Suprapubic skin (tissue), 4 donors: Measurements from ENCODE around the gene FBXO11. TPM values are rescaled to one million over a fixed set of nuclear protein-coding genes. Genes with fewer than 3 reads are reported as not detected.

Source experiments
- DNase-seq, 2 donors: peaks; one replicate each; pipeline ENCODE4 v3.0.0-alpha.2; 2019; ENCODE audit warnings: low spot score in 2 of 2
- H3K27ac ChIP-seq: fragments of 200-600 bp; sonication (generic); one replicate; pipeline ENCODE4 v1.5.1; 2019
- H3K27me3 ChIP-seq: fragments of 200-600 bp; sonication (generic); one replicate; pipeline ENCODE4 v1.5.1; 2019
- H3K36me3 ChIP-seq: fragments of 200-600 bp; sonication (generic); one replicate; pipeline ENCODE4 v1.5.1; 2019
- H3K4me1 ChIP-seq: fragments of 200-600 bp; sonication (generic); one replicate; pipeline ENCODE4 v1.5.1; 2019
- H3K4me3 ChIP-seq: fragments of 200-600 bp; sonication (generic); one replicate; pipeline ENCODE4 v1.5.1; 2019; ENCODE audit warnings: mild to moderate bottlenecking
- H3K9me3 ChIP-seq: fragments of 200-600 bp; sonication (generic); one replicate; pipeline ENCODE4 v1.5.1; 2019
- CTCF ChIP-seq, 2 donors: fragments of 200-600 bp in 1 of 2; fragments of 450-650 bp in 1 of 2; sonication (generic) in 1 of 2; IDR thresholded peaks; one replicate each; pipeline ENCODE4 v1.5.1; 2016 to 2019; ENCODE audit warnings: antibody characterized with exemption in 2 of 2, mild to moderate bottlenecking in 1 of 2, moderate library complexity in 1 of 2
- EP300 ChIP-seq: sonication (generic); formaldehyde crosslinking; IDR thresholded peaks from one replicate; pipeline ENCODE4 v1.6.1; 2017; ENCODE audit warnings: antibody characterized with exemption
- POLR2A ChIP-seq, 2 donors: fragments of 450-650 bp; IDR thresholded peaks; one replicate each; pipeline ENCODE4 v1.6.1; 2017; ENCODE audit warnings: antibody characterized with exemption in 2 of 2, mild to moderate bottlenecking in 2 of 2, moderate library complexity in 2 of 2
- POLR2AphosphoS5 ChIP-seq, 3 donors: sonication (generic); formaldehyde crosslinking; IDR thresholded peaks; one replicate each; pipeline ENCODE4 v1.6.1; 2017; ENCODE audit warnings: antibody characterized with exemption in 3 of 3
- WGBS: methylation state at CpG from one replicate; pipeline ENCODE4 v1.1.5; 2018; 5-methylcytosine and 5-hydroxymethylcytosine counted together
- total RNA-seq, 4 donors: library from RNA; depleted of rRNA; stranded (reverse); fragments of >200 nt; gene quantifications; one replicate each; pipeline ENCODE4 v1.1.0, GENCODE V29; 2016

FBXO11 gene
- total RNA-seq, 4 donors from 2014 or later: 30.8 to 62.9 (median 47.2) TPM

DNA sequence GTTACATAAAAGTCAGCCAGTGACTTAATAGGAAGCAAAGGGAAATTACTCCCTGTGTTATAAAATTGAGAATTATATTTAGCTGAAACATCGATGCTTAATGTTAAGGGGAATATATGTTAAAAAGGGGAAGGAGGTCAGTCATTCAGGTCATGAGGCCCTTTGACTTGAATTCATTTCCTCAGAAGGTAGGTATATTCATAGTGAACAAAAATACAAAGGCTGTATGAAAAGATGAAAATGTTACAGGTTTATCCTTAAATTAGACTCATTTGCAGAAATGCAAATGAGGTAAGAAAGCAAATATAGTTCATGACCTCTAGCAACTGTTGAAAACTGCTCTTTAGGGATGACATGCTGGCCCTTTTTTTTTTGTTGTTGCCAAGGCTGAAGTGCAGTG, 102.5 kb downstream of the FBXO11 start:
- Histone ChIP-seq H3K4me1 (no peaks in the 10 kb centered on the region), H3K27me3 (no peaks in the 10 kb centered on the region), H3K27ac (no peak overlapping the region), H3K9me3 (peaks cover 5% of the 10 kb centered on the region), H3K36me3 (peaks cover 97% of the 10 kb centered on the region), H3K4me3 (no peak overlapping the region)
- 91% methylated on average over 1 of the region's 1 CpG for WGBS
- TF ChIP-seq CTCF (IDR thresholded peaks at IDR 0.05) (no peak), EP300 (no peak), POLR2AphosphoS5 (IDR thresholded peaks at IDR 0.05) (no peak), POLR2A (IDR thresholded peaks at IDR 0.05) (no peak)
- no peak for DNase-seq

DNA sequence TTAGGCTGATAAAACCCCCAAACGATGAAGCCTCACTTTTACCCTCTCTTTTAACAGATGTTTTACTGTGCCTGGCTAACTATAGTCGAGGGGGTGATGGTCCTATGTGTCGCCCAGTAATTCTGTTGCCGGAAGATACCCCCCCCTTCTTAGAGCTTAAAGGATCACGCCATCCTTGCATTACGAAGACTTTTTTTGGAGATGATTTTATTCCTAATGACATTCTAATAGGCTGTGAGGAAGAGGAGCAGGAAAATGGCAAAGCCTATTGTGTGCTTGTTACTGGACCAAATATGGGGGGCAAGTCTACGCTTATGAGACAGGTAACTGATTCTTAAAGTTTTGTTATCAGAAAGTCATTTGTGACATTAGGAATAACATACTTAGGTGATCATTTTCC, 102.9 kb downstream of the FBXO11 start:
- DNase-seq: no peak
- no peaks in the 10 kb centered on the region for H3K4me1 ChIP-seq
- peaks cover 5% of the 10 kb centered on the region for H3K9me3 ChIP-seq
- TF ChIP-seq EP300 (no peak), CTCF (IDR thresholded peaks at IDR 0.05) (no peak), POLR2A (IDR thresholded peaks at IDR 0.05) (no peak), POLR2AphosphoS5 (IDR thresholded peaks at IDR 0.05) (no peak)
- no peak overlapping the region for H3K27ac ChIP-seq
- H3K4me3 ChIP-seq: no peak overlapping the region
- no peaks in the 10 kb centered on the region for H3K27me3 ChIP-seq
- peaks cover 97% of the 10 kb centered on the region for H3K36me3 ChIP-seq
- WGBS: 96% methylated on average over 7 of the region's 7 CpGs

DNA sequence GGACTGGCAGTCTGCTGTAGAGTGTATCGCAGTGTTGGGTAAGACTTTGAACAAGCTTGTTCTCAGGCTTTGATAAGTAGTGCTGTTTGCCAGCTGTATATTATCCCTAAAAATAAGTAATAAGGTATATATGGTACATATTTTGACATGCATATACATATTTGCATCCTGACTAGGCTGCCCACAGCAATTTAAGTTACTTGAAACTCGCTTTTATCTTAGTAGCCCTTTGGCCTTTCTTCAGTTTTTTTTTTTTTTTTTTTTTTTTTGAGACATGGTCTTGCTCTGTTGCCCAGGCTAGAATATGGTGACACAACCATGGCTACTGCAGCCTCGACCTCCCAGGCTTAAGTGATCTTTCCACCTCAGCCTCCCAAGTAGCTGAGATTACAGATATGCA, 105.2 kb downstream of the FBXO11 start:
- no peaks in the 10 kb centered on the region for H3K27me3 ChIP-seq
- TF ChIP-seq EP300: no peak
- no peak for TF ChIP-seq CTCF (IDR thresholded peaks at IDR 0.05)
- TF ChIP-seq POLR2AphosphoS5 (IDR thresholded peaks at IDR 0.05): no peak
- TF ChIP-seq POLR2A (IDR thresholded peaks at IDR 0.05): no peak
- H3K36me3 ChIP-seq: peaks cover 97% of the 10 kb centered on the region
- no peak for DNase-seq
- H3K9me3 ChIP-seq: peaks cover 5% of the 10 kb centered on the region
- 90% methylated on average over 3 of the region's 3 CpGs for WGBS
- no peaks in the 10 kb centered on the region for H3K4me1 ChIP-seq
- no peak overlapping the region for H3K4me3 ChIP-seq
- no peak overlapping the region for H3K27ac ChIP-seq

- no peaks in the 10 kb centered on the region for H3K4me1 ChIP-seq
- WGBS: 89% methylated on average over 6 of the region's 6 CpGs
- H3K27me3 ChIP-seq: no peaks in the 10 kb centered on the region
- no peak overlapping the region for H3K27ac ChIP-seq
- TF ChIP-seq EP300 (no peak), POLR2A (IDR thresholded peaks at IDR 0.05) (no peak), POLR2AphosphoS5 (IDR thresholded peaks at IDR 0.05) (no peak), CTCF (IDR thresholded peaks at IDR 0.05) (no peak)
- no peak for DNase-seq
- H3K4me3 ChIP-seq: no peak overlapping the region
- peaks cover 5% of the 10 kb centered on the region for H3K9me3 ChIP-seq
- peaks cover 95% of the 10 kb centered on the region for H3K36me3 ChIP-seq
Measured at GRCh38 chr2:47799031-47799609, 107.2 kb downstream of the FBXO11 start.

DNA sequence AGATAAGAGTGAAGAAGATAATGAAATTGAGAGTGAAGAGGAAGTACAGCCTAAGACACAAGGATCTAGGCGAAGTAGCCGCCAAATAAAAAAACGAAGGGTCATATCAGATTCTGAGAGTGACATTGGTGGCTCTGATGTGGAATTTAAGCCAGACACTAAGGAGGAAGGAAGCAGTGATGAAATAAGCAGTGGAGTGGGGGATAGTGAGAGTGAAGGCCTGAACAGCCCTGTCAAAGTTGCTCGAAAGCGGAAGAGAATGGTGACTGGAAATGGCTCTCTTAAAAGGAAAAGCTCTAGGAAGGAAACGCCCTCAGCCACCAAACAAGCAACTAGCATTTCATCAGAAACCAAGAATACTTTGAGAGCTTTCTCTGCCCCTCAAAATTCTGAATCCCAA, 107.7 kb downstream of the FBXO11 start:
- Histone ChIP-seq H3K27me3 (no peaks in the 10 kb centered on the region), H3K36me3 (peaks cover 91% of the 10 kb centered on the region), H3K4me3 (no peak overlapping the region), H3K27ac (no peak overlapping the region), H3K4me1 (no peaks in the 10 kb centered on the region), H3K9me3 (peaks cover under 1% of the 10 kb centered on the region)
- no peak for DNase-seq
- TF ChIP-seq POLR2A (IDR thresholded peaks at IDR 0.05) (no peak), POLR2AphosphoS5 (IDR thresholded peaks at IDR 0.05) (no peak), CTCF (IDR thresholded peaks at IDR 0.05) (no peak), EP300 (no peak)
- 82% methylated on average over 6 of the region's 6 CpGs for WGBS
